Measurements from ENCODE around the gene PABPN1L. TPM values are rescaled to one million over a fixed set of nuclear protein-coding genes. Genes with fewer than 3 reads are reported as not detected.

PABPN1L gene
- polyA plus RNA-seq, 1 experiment = not detected

GRCh38 chr16:88881675-88882357 lies 15.4 kb upstream of the PABPN1L start:
- peaks cover 31% of the 10 kb centered on the region for H3K27me3 ChIP-seq (ENCODE audit: control insufficient read depth, insufficient read depth, low read length)
- no peak for TF ChIP-seq CTCF (IDR thresholded peaks at IDR 0.05; ENCODE audit: low read depth, low read length)
- no peak overlapping the region for H3K27ac ChIP-seq (ENCODE audit: low read depth, low read length)
- ChIA-PET POLR2A (no interaction called here), CTCF (no interaction called here)
- peaks cover 28% of the 10 kb centered on the region for H3K9me3 ChIP-seq (ENCODE audit: control insufficient read depth, insufficient read depth, low read length)
- H3K4me3 ChIP-seq (ENCODE audit: low read depth, low read length) = no peak overlapping the region
- no peak for DNase-seq (ENCODE audit: low read depth, low spot score)

- no peak overlapping the region for H3K27ac ChIP-seq (ENCODE audit: low read depth, low read length)
- no peak for TF ChIP-seq CTCF (IDR thresholded peaks at IDR 0.05; ENCODE audit: low read depth, low read length)
- H3K9me3 ChIP-seq (ENCODE audit: control insufficient read depth, insufficient read depth, low read length) = peaks cover 27% of the 10 kb centered on the region
- POLR2A ChIA-PET = no interaction called here
- DNase-seq (ENCODE audit: low read depth, low spot score) = no peak
- CTCF ChIA-PET = no interaction called here
- H3K4me3 ChIP-seq (ENCODE audit: low read depth, low read length) = no peak overlapping the region
- H3K27me3 ChIP-seq (ENCODE audit: control insufficient read depth, insufficient read depth, low read length) = peaks cover 31% of the 10 kb centered on the region
Observed at GRCh38 chr16:88881007-88881615, 14.7 kb upstream of the PABPN1L start.

GRCh38 chr16:88880226-88881006 lies 14.0 kb upstream of the PABPN1L start:
- Histone ChIP-seq H3K27ac (ENCODE audit: low read depth, low read length) (no peak overlapping the region), H3K4me3 (ENCODE audit: low read depth, low read length) (no peak overlapping the region), H3K27me3 (ENCODE audit: control insufficient read depth, insufficient read depth, low read length) (peaks cover 34% of the 10 kb centered on the region), H3K9me3 (ENCODE audit: control insufficient read depth, insufficient read depth, low read length) (peaks cover 27% of the 10 kb centered on the region)
- DNase-seq (ENCODE audit: low read depth, low spot score) = no peak
- ChIA-PET CTCF (no interaction called here), POLR2A (no interaction called here)
- TF ChIP-seq CTCF (IDR thresholded peaks at IDR 0.05; ENCODE audit: low read depth, low read length) = no peak

- ChIA-PET POLR2A (no interaction called here), CTCF (no interaction called here)
- Histone ChIP-seq H3K27me3 (ENCODE audit: control insufficient read depth, insufficient read depth, low read length) (peaks cover 34% of the 10 kb centered on the region), H3K4me3 (ENCODE audit: low read depth, low read length) (no peak overlapping the region), H3K27ac (ENCODE audit: low read depth, low read length) (no peak overlapping the region), H3K9me3 (ENCODE audit: control insufficient read depth, insufficient read depth, low read length) (peaks cover 28% of the 10 kb centered on the region)
- no peak for DNase-seq (ENCODE audit: low read depth, low spot score)
- no peak for TF ChIP-seq CTCF (IDR thresholded peaks at IDR 0.05; ENCODE audit: low read depth, low read length)
Observed at GRCh38 chr16:88879788-88880055, 13.3 kb upstream of the PABPN1L start.
